Right hindlimb (tissue), 1 donor: Measurements from ENCODE around the gene TXNL1.

ENCODE experiments used
- DNase-seq: peaks from one replicate; pipeline ENCODE4 v3.0.0-alpha.2; 2018

TXNL1 gene

DNA sequence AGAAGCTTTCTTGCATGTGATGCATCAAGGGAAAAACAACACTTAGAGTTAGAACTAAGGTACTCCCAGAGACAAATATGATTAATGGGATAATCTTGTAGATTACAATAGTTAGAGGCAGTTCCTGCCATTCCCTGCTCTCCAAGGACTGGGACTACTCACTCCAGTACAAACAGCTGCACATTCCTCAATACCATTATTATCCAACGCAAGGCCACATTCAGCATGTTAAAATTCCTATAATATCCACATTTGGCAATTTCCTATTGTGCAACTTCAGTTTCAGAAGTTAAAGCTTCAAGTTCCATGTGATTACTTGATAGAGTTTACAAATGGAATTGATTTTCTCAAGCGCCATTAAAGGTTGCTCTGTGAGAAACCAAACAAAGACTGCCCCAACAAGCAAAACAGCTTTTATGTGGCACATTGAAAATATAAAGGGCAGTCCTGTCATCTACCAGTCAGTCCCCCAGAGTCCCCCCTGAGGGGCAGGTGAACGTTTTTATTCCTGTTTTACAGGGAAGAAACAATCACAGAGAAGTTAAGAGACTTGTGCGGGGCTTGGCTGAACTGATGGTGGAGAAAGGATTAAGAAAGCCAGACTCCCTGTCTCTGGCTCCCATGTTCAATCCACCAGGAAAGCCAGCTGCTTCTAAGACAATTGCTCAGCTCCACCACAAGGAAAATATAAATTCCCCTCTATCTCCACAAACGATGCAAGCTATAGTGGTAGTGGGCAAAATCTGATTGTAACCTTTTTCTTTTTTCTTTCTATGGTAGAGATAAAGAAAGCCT is 72.6 kb downstream of the TXNL1 start:
- peak; percentile 58 for DNase-seq

DNA sequence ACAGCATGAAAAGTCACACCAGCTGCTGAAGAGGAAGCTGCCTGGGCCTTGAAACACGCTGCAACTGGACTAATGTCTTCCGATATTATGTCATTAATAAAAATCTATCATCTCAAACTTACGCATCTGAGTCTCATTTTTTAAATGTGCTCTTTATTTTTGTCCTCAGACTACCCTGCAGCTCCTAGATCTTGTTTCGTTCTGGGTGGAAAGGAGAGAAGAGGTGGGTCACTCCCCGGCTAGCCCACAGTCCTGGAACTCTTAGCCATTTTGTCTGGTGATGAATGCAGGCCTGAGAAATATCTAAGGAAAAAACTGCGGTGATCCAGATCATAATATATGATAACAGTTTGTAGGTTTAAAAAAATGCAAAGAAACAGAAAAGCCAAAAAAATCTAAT is 73.3 kb downstream of the TXNL1 start:
- DNase-seq, result peak; percentile 38

DNA sequence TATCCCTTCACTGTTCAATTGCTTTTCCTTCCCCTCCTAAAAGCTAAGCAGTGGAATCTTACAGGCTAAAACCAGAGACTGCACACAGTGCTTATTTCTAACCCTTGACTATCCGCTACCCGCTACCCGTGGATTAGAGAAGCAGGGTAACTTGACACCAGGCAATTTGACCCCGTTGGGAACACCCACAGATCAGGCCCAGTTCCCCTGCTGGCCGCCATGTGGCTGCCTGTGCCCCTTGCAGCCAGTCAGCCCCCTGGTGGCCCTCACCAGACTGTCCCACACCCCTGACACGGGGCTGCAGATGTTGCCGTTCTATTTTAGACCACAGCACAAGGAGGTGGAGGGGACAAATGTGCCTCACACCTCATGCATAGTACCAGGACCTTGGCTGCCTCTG is 74.8 kb downstream of the TXNL1 start:
- no peak for DNase-seq

DNA sequence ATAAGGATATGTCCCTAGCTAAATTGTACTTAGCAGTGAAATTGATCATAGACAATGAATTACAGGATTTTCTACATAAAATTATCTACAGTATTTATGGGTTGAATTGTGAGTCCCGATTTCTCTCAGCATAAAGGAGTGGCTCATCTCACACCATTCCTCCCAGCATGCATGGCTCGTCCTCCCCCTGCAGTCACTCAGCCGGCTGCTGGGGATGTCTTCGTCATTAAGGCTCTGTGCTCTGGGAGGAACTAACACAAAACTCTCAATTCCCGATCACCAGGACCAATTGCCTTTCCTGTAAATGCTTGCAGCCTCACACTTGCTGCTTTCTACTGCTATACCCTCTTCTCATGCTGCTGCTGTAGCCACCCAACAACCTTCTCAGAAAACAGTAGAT is 75.9 kb downstream of the TXNL1 start:
- DNase-seq, result no peak

DNA sequence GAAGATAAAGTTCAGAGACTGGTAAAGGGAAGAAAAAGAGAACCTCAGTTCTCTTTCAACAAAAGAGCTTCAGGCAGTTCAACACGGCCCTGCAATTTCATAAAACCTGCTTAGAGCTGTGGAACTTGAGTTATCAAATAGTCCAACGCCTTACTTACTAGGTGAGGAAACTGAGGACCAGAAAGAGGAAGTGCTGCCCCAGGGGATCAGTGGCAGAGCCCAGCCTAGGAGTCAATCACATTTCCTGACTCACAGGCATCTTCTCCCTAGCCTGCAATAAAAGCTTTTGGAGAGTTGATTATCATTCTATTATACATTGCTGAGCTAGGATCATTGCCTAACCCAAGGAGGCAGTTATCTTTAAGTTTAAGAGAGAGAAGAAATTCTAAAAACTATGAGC is 77.4 kb downstream of the TXNL1 start:
- no peak for DNase-seq

DNA sequence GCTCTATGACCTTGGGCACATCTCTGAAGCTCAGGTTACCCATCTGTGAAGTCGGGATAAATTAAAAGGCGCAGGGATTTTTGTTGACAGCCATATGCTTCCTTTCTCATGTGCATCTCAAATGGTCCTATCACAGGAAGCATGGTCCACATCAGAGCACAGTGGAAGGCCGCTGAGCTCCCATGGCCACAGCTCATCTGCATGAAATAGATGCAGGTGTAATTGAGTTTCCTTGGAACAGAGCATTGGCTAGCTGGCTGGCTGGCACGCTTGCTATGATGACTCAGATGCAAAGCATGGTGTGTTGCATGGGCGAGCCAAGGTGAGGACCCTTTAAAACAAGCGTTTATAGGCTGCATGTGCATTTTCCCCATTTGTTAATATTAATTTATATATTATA is 79.3 kb downstream of the TXNL1 start:
- no peak for DNase-seq

DNA sequence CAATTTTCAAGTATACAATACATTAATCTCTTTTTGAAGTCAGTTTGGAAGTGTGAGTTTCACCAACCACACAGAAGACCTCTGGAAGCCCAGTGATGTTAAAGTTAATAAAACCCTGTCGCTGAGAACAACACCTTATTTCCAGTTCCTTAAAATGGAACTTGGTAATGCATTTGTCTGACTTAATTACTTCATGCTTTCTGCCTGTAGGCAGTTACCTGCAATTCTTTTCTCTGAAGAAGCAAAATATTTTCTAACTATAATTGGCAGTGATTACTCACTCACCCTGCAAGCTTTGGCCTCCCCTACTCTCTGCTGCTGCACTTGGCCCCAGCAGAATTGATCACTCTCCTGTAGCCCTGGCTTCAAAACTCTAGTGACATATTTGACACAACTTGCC is 81.5 kb downstream of the TXNL1 start:
- no peak for DNase-seq

DNA sequence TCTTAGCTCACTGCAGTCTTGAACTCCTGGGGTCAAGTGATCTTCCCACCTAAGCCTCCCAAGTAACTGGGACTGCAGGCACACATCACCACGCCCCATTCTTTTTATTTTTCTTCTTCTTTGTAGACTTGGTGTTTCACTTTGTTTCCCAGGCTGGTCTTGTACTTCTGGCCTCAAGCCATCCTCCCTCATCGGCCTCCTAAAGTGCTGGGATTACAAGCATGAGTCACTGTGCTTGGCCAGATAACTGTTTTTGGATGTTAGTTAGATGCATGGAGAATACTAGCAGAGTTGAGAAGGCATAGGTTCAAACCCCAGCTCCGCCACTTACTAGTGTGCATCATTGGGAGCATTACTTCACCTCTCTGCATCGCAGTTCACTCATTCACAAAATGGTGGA is 88.3 kb downstream of the TXNL1 start:
- DNase-seq, result no peak
